Smooth muscle cell (in vitro differentiated cells): Measurements from ENCODE around the gene CISH. TPM values are rescaled to one million over a fixed set of nuclear protein-coding genes. Genes with fewer than 3 reads are reported as not detected.

ENCODE experiments used
- DNase-seq: peaks from one replicate; lab custom pipeline; 2025; ENCODE audit not compliant: unreplicated experiment; lab: John Stamatoyannopoulos, UW
- H2AFZ ChIP-seq: fragments of 200-600 bp; sonication (generic); 2 replicates; pipeline ENCODE4 v1.6.0; 2016; ENCODE audit warnings: antibody characterized with exemption, low read depth, mild to moderate bottlenecking
- H3F3A ChIP-seq: fragments of 200-600 bp; sonication (generic); 2 replicates; pipeline ENCODE4 v1.6.0; 2017; ENCODE audit warnings: antibody characterized with exemption, low read depth
- H3K27ac ChIP-seq: fragments of 200-600 bp; sonication (generic); 2 replicates; pipeline ENCODE4 v1.5.1; 2016; ENCODE audit warnings: low read depth, mild to moderate bottlenecking
- H3K27me3 ChIP-seq: fragments of 200-600 bp; sonication (generic); 2 replicates; pipeline ENCODE4 v1.6.1; 2016; ENCODE audit warnings: low read depth, mild to moderate bottlenecking
- H3K36me3 ChIP-seq: fragments of 200-600 bp; sonication (generic); 2 replicates; pipeline ENCODE4 v1.5.1; 2016; ENCODE audit warnings: low read depth
- H3K4me1 ChIP-seq: fragments of 200-600 bp; sonication (generic); 2 replicates; pipeline ENCODE4 v1.5.1; 2016; ENCODE audit warnings: low read depth
- H3K4me2 ChIP-seq: fragments of 200-600 bp; sonication (generic); 2 replicates; pipeline ENCODE4 v1.6.0; 2016; ENCODE audit warnings: mild to moderate bottlenecking
- H3K4me3 ChIP-seq: fragments of 200-600 bp; sonication (generic); 2 replicates; pipeline ENCODE4 v1.5.1; 2016; ENCODE audit warnings: mild to moderate bottlenecking
- H3K79me2 ChIP-seq: fragments of 200-600 bp; sonication (generic); 2 replicates; pipeline ENCODE4 v1.6.0; 2016; ENCODE audit warnings: low read depth, mild to moderate bottlenecking
- H3K9ac ChIP-seq: fragments of 200-600 bp; sonication (generic); 2 replicates; pipeline ENCODE4 v1.6.0; 2016; ENCODE audit warnings: low read depth
- H3K9me3 ChIP-seq: fragments of 200-600 bp; sonication (generic); replicated peaks from 2 replicates; pipeline ENCODE4 v1.5.1; 2016; ENCODE audit warnings: low read depth
- H4K20me1 ChIP-seq: fragments of 200-600 bp; sonication (generic); 2 replicates; pipeline ENCODE4 v1.6.0; 2016; ENCODE audit warnings: low read depth
- WGBS: methylation state at CpG from one replicate; pipeline ENCODE4 v1.1.7; 2016; ENCODE audit warnings: low lambda C conversion rate; 5-methylcytosine and 5-hydroxymethylcytosine counted together
- polyA plus RNA-seq: library from polyadenylated mRNA; unstranded; fragments of >200 nt; fragmentation: Nextera tagmentation; extraction: Ambion mirVana; gene quantifications from 2 replicates; pipeline ENCODE4 v1.2.1, GENCODE V29; 2016
- total RNA-seq: library from RNA; depleted of rRNA; stranded (reverse); fragments of >200 nt; gene quantifications from 2 replicates; pipeline ENCODE4 v1.2.3, GENCODE V29; 2014
- TF ChIP-seq, protein P1 (sequence below): fragments of 200-600 bp; sonication (generic); IDR thresholded peaks from 2 replicates; pipeline ENCODE4 v1.5.1; 2017; ENCODE audit warnings: borderline replicate concordance, mild to moderate bottlenecking, antibody characterized with exemption; ENCODE audit not compliant: insufficient read depth, poor library complexity, severe bottlenecking

Gene CISH
- total and polyA plus RNA-seq, 2 experiments from 2014 or later: 1.8 to 15.9 TPM

DNA sequence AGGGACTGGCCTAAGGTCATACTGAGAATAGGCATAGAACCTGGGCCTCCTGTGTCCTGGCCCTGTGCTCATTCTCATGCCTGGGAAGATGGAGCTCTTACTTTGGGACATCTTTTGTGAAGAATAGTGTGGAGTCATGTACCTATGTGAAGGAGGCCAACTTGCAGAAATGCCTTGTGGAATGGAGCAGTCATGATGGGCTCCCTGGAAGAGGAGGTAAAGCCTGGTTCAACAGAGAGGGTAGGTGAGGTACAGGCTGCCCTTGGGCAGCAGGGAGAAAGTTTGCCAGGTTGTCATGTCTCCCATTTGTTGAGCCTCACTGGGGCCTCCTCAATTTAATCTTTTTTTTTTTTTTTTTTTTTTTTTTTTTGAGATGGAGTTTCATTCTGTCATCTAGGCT, 23.5 kb upstream of the CISH start:
- Histone ChIP-seq H3F3A (no peaks in the 10 kb centered on the region), H3K4me3 (no peak overlapping the region), H3K36me3 (no peaks in the 10 kb centered on the region), H3K4me1 (peaks cover 7% of the 10 kb centered on the region), H3K27me3 (no peaks in the 10 kb centered on the region), H3K79me2 (no peaks in the 10 kb centered on the region), H4K20me1 (peaks cover 40% of the 10 kb centered on the region), H3K9me3 (no peaks in the 10 kb centered on the region), H3K9ac (no peak overlapping the region), H3K4me2 (no peak overlapping the region), H2AFZ (no peak overlapping the region), H3K27ac (no peak overlapping the region)
- DNase-seq: no peak
- TF ChIP-seq, protein P1, sequence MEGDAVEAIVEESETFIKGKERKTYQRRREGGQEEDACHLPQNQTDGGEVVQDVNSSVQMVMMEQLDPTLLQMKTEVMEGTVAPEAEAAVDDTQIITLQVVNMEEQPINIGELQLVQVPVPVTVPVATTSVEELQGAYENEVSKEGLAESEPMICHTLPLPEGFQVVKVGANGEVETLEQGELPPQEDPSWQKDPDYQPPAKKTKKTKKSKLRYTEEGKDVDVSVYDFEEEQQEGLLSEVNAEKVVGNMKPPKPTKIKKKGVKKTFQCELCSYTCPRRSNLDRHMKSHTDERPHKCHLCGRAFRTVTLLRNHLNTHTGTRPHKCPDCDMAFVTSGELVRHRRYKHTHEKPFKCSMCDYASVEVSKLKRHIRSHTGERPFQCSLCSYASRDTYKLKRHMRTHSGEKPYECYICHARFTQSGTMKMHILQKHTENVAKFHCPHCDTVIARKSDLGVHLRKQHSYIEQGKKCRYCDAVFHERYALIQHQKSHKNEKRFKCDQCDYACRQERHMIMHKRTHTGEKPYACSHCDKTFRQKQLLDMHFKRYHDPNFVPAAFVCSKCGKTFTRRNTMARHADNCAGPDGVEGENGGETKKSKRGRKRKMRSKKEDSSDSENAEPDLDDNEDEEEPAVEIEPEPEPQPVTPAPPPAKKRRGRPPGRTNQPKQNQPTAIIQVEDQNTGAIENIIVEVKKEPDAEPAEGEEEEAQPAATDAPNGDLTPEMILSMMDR: no peak

GRCh38 chr3:50633230-50633790, 21.7 kb upstream of the CISH start:
- no peak overlapping the region for H2AFZ ChIP-seq
- WGBS: 86% methylated on average over 5 of the region's 5 CpGs
- peaks cover 28% of the 10 kb centered on the region for H4K20me1 ChIP-seq
- H3K4me1 ChIP-seq: peaks cover 5% of the 10 kb centered on the region
- H3K9ac ChIP-seq: no peak overlapping the region
- no peak overlapping the region for H3K27ac ChIP-seq
- no peaks in the 10 kb centered on the region for H3K36me3 ChIP-seq
- TF ChIP-seq, protein P1: no peak
- H3K9me3 ChIP-seq: no peaks in the 10 kb centered on the region
- H3K4me3 ChIP-seq: no peak overlapping the region
- H3K4me2 ChIP-seq: no peak overlapping the region
- no peaks in the 10 kb centered on the region for H3K79me2 ChIP-seq
- no peak for DNase-seq
- no peaks in the 10 kb centered on the region for H3K27me3 ChIP-seq
- H3F3A ChIP-seq: no peaks in the 10 kb centered on the region

DNA sequence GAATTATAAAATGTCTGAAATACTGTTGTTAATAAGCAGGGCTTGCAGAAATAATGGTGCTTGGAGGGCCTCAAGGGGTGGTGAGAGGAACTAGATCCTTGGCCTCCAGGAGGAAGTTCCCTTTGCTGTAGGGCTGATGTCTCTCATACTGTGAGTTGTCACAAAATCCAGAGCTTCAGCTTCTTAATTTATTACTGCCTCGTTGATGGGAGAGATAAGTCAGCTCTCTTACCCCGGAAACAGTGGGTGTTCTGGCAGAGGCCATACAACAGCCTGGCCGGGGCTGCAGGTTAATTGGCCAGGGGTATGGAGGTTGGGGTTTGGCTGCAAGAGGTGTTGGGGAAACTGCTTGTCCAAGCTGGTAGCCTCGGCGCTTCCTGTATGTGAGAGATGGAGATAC, 20.9 kb upstream of the CISH start:
- H3K27me3 ChIP-seq: no peaks in the 10 kb centered on the region
- H3K4me1 ChIP-seq: peaks cover 10% of the 10 kb centered on the region
- DNase-seq: no peak
- no peak overlapping the region for H2AFZ ChIP-seq
- WGBS: 48% methylated on average over 5 of the region's 5 CpGs
- no peak overlapping the region for H3K27ac ChIP-seq
- no peaks in the 10 kb centered on the region for H3F3A ChIP-seq
- H3K9me3 ChIP-seq: no peaks in the 10 kb centered on the region
- no peak overlapping the region for H3K4me2 ChIP-seq
- TF ChIP-seq, protein P1: no peak
- H3K79me2 ChIP-seq: no peaks in the 10 kb centered on the region
- H3K4me3 ChIP-seq: no peak overlapping the region
- peaks cover 29% of the 10 kb centered on the region for H4K20me1 ChIP-seq
- no peak overlapping the region for H3K9ac ChIP-seq
- no peaks in the 10 kb centered on the region for H3K36me3 ChIP-seq

GRCh38 chr3:50630877-50631276, 19.3 kb upstream of the CISH start:
- Histone ChIP-seq H3K79me2 (no peaks in the 10 kb centered on the region), H3F3A (no peaks in the 10 kb centered on the region), H2AFZ (no peak overlapping the region), H3K27ac (no peak overlapping the region), H3K9me3 (no peaks in the 10 kb centered on the region), H3K27me3 (no peaks in the 10 kb centered on the region), H3K4me2 (no peak overlapping the region), H3K9ac (no peak overlapping the region), H3K4me3 (no peak overlapping the region), H3K36me3 (no peaks in the 10 kb centered on the region), H4K20me1 (peaks cover 22% of the 10 kb centered on the region), H3K4me1 (peaks cover 19% of the 10 kb centered on the region)
- DNase-seq: no peak
- 89% methylated on average over 7 of the region's 7 CpGs for WGBS
- TF ChIP-seq, protein P1: no peak
